Measurements from ENCODE around the gene C7orf25.

The C7orf25 gene

GRCh38 chr7:42911454-42912447 is at the start of gene C7orf25:
TSS of gene C7orf25 (minus strand) at chr7:42912070. CDS start at chr7:42910900, 1,170 bp downstream.
- DNase-seq (ENCODE audit: low spot score) = peak; percentile 95

GRCh38 chr7:42961170-42961569 is 49.3 kb upstream of the C7orf25 start:
- no peak for DNase-seq (ENCODE audit: low spot score)

- DNase-seq (ENCODE audit: low spot score) = no peak
Observed at GRCh38 chr7:42960762-42961161, 48.9 kb upstream of the C7orf25 start.

- no peak for DNase-seq (ENCODE audit: low spot score)
Observed at GRCh38 chr7:42959549-42959948, 47.7 kb upstream of the C7orf25 start.

GRCh38 chr7:42956062-42956461 is 44.2 kb upstream of the C7orf25 start:
- no peak for DNase-seq (ENCODE audit: low spot score)

GRCh38 chr7:42953994-42954393 is 42.1 kb upstream of the C7orf25 start:
- no peak for DNase-seq (ENCODE audit: low spot score)

GRCh38 chr7:42952328-42952727 is 40.5 kb upstream of the C7orf25 start:
- DNase-seq (ENCODE audit: low spot score) = no peak

GRCh38 chr7:42950417-42950816 is 38.5 kb upstream of the C7orf25 start:
- no peak for DNase-seq (ENCODE audit: low spot score)

GRCh38 chr7:42947521-42947920 is 35.7 kb upstream of the C7orf25 start:
- no peak for DNase-seq (ENCODE audit: low spot score)

GRCh38 chr7:42946627-42946950 is 34.7 kb upstream of the C7orf25 start:
- no peak for DNase-seq (ENCODE audit: low spot score)

- peak; percentile 25 for DNase-seq (ENCODE audit: low spot score)
Observed at GRCh38 chr7:42945821-42946626, 34.2 kb upstream of the C7orf25 start.

- DNase-seq (ENCODE audit: low spot score) = peak; percentile 62
Observed at GRCh38 chr7:42940985-42941847, 29.3 kb upstream of the C7orf25 start.

- no peak for DNase-seq (ENCODE audit: low spot score)
Observed at GRCh38 chr7:42939457-42940240, 27.8 kb upstream of the C7orf25 start.

GRCh38 chr7:42935861-42936260 is 24.0 kb upstream of the C7orf25 start:
- no peak for DNase-seq (ENCODE audit: low spot score)

- no peak for DNase-seq (ENCODE audit: low spot score)
Observed at GRCh38 chr7:42934291-42934690, 22.4 kb upstream of the C7orf25 start.

- no peak for DNase-seq (ENCODE audit: low spot score)
Observed at GRCh38 chr7:42932811-42933591, 21.1 kb upstream of the C7orf25 start.

GRCh38 chr7:42931834-42932651 is 20.2 kb upstream of the C7orf25 start, which contains the start of the genes MRPL32 and PSMA2:
TSS of gene MRPL32 (plus strand) at chr7:42932376. CDS start at chr7:42932387, 11 bp downstream.
TSS of gene PSMA2 (minus strand) at chr7:42932174. CDS start at chr7:42932158, 16 bp downstream.
- DNase-seq (ENCODE audit: low spot score) = peak; percentile 96

- no peak for DNase-seq (ENCODE audit: low spot score)
Observed at GRCh38 chr7:42931447-42931833, 19.6 kb upstream of the C7orf25 start.

- no peak for DNase-seq (ENCODE audit: low spot score)
Observed at GRCh38 chr7:42930889-42931288, 19.0 kb upstream of the C7orf25 start.

Data from AG08396 (cell line).